ENCODE measurements around the gene VSTM2A.
A peak's percentile ranks its signal among the peaks of the same experiment; 100 is the strongest.
"Not testable (repeated sequence)": the region's sequence is repeated elsewhere in the genome, so short reads cannot be mapped to it uniquely, and the experiment has no call there.

The VSTM2A gene

GRCh38 chr7:54541669-54542625, at the start of gene VSTM2A:
TSS of gene VSTM2A (plus strand) at chr7:54542375. CDS start at chr7:54542731, 356 bp downstream.
- CTCF ChIA-PET, result no interaction called here
- no peak within 1 kb of the TSS for H3K4me3 Mint-ChIP-seq
- no peak within 1 kb of the TSS for H3K27ac Mint-ChIP-seq
- H3K9me3 Mint-ChIP-seq, result no peaks in the 10 kb centered on the region
- peaks cover 52% of the 10 kb centered on the region for H3K27me3 Mint-ChIP-seq
- H3K36me3 Mint-ChIP-seq, result no peaks in the 10 kb centered on the region
- DNase-seq, result no peak
- H3K4me1 Mint-ChIP-seq, result no peaks in the 10 kb centered on the region

- CTCF ChIA-PET, H3K36me3 Mint-ChIP-seq, DNase-seq, H3K4me1 Mint-ChIP-seq, H3K4me3 Mint-ChIP-seq, H3K27ac Mint-ChIP-seq, H3K27me3 Mint-ChIP-seq: not testable (repeated sequence)
- peaks cover 15% of the 10 kb centered on the region for H3K9me3 Mint-ChIP-seq
Measured at GRCh38 chr7:54504531-54504930, 37.6 kb upstream of the VSTM2A start.

- H3K27ac Mint-ChIP-seq, result no peak overlapping the region
- no peak overlapping the region for H3K4me3 Mint-ChIP-seq
- H3K9me3 Mint-ChIP-seq, result peaks cover 10% of the 10 kb centered on the region
- no peak for DNase-seq
- CTCF ChIA-PET, result no interaction called here
- H3K4me1 Mint-ChIP-seq, result no peaks in the 10 kb centered on the region
- H3K36me3 Mint-ChIP-seq, result no peaks in the 10 kb centered on the region
- H3K27me3 Mint-ChIP-seq, result no peaks in the 10 kb centered on the region
Measured at GRCh38 chr7:54529568-54529967, 12.6 kb upstream of the VSTM2A start.

- Mint-ChIP-seq H3K4me3 (no peak overlapping the region), H3K4me1 (no peaks in the 10 kb centered on the region), H3K36me3 (no peaks in the 10 kb centered on the region), H3K27me3 (peaks cover 17% of the 10 kb centered on the region), H3K9me3 (peaks cover 5% of the 10 kb centered on the region), H3K27ac (no peak overlapping the region)
- no peak for DNase-seq
- CTCF ChIA-PET, result no interaction called here
Measured at GRCh38 chr7:54538122-54538521, 4.1 kb upstream of the VSTM2A start.

GRCh38 chr7:54543051-54543488, 895 bp downstream of the VSTM2A start:
- H3K9me3 Mint-ChIP-seq, result no peaks in the 10 kb centered on the region
- CTCF ChIA-PET, result no interaction called here
- no peaks in the 10 kb centered on the region for H3K4me1 Mint-ChIP-seq
- no peak overlapping the region for H3K4me3 Mint-ChIP-seq
- no peak for DNase-seq
- H3K36me3 Mint-ChIP-seq, result no peaks in the 10 kb centered on the region
- peaks cover 53% of the 10 kb centered on the region for H3K27me3 Mint-ChIP-seq
- H3K27ac Mint-ChIP-seq, result no peak overlapping the region

GRCh38 chr7:54544149-54544526, 2.0 kb downstream of the VSTM2A start:
- Mint-ChIP-seq H3K4me3 (no peak overlapping the region), H3K27ac (no peak overlapping the region), H3K27me3 (peaks cover 53% of the 10 kb centered on the region), H3K36me3 (no peaks in the 10 kb centered on the region), H3K4me1 (no peaks in the 10 kb centered on the region), H3K9me3 (no peaks in the 10 kb centered on the region)
- CTCF ChIA-PET, result no interaction called here
- DNase-seq, result no peak

GRCh38 chr7:54544527-54545240, 2.5 kb downstream of the VSTM2A start:
- Mint-ChIP-seq H3K4me1 (no peaks in the 10 kb centered on the region), H3K4me3 (no peak overlapping the region), H3K27ac (no peak overlapping the region), H3K27me3 (peaks cover 53% of the 10 kb centered on the region), H3K9me3 (no peaks in the 10 kb centered on the region), H3K36me3 (no peaks in the 10 kb centered on the region)
- CTCF ChIA-PET, result no interaction called here
- no peak for DNase-seq

- no peak for DNase-seq
- no peaks in the 10 kb centered on the region for H3K4me1 Mint-ChIP-seq
- H3K27ac Mint-ChIP-seq, result no peak overlapping the region
- H3K36me3 Mint-ChIP-seq, result no peaks in the 10 kb centered on the region
- CTCF ChIA-PET, result no interaction called here
- H3K4me3 Mint-ChIP-seq, result no peak overlapping the region
- H3K27me3 Mint-ChIP-seq, result peaks cover 53% of the 10 kb centered on the region
- no peaks in the 10 kb centered on the region for H3K9me3 Mint-ChIP-seq
Measured at GRCh38 chr7:54545241-54545563, 3.0 kb downstream of the VSTM2A start.

- Mint-ChIP-seq H3K9me3 (no peaks in the 10 kb centered on the region), H3K27me3 (peaks cover 53% of the 10 kb centered on the region), H3K27ac (no peak overlapping the region), H3K4me3 (no peak overlapping the region), H3K36me3 (no peaks in the 10 kb centered on the region), H3K4me1 (no peaks in the 10 kb centered on the region)
- CTCF ChIA-PET, result no interaction called here
- DNase-seq, result no peak
Measured at GRCh38 chr7:54546081-54546985, 4.2 kb downstream of the VSTM2A start.

GRCh38 chr7:54546986-54547314, 4.8 kb downstream of the VSTM2A start:
- Mint-ChIP-seq H3K36me3 (no peaks in the 10 kb centered on the region), H3K27ac (no peak overlapping the region), H3K4me1 (no peaks in the 10 kb centered on the region), H3K4me3 (no peak overlapping the region), H3K9me3 (no peaks in the 10 kb centered on the region), H3K27me3 (peaks cover 48% of the 10 kb centered on the region)
- CTCF ChIA-PET, result no interaction called here
- DNase-seq, result no peak

GRCh38 chr7:54550471-54550870, 8.3 kb downstream of the VSTM2A start:
- Mint-ChIP-seq H3K9me3 (peaks cover 10% of the 10 kb centered on the region), H3K27ac (no peak overlapping the region), H3K36me3 (no peaks in the 10 kb centered on the region), H3K27me3 (peaks cover 14% of the 10 kb centered on the region), H3K4me3 (no peak overlapping the region), H3K4me1 (no peaks in the 10 kb centered on the region)
- no peak for DNase-seq
- CTCF ChIA-PET, result no interaction called here

GRCh38 chr7:54556121-54556520, 13.9 kb downstream of the VSTM2A start:
- H3K27me3 Mint-ChIP-seq, result no peaks in the 10 kb centered on the region
- no peaks in the 10 kb centered on the region for H3K4me1 Mint-ChIP-seq
- CTCF ChIA-PET, result no interaction called here
- no peaks in the 10 kb centered on the region for H3K36me3 Mint-ChIP-seq
- H3K27ac Mint-ChIP-seq, result peak overlapping the region; percentile 45
- no peak overlapping the region for H3K4me3 Mint-ChIP-seq
- no peak for DNase-seq
- peaks cover 10% of the 10 kb centered on the region for H3K9me3 Mint-ChIP-seq

GRCh38 chr7:54559401-54559800, 17.2 kb downstream of the VSTM2A start:
- CTCF ChIA-PET, result no interaction called here
- DNase-seq, result no peak
- no peak overlapping the region for H3K4me3 Mint-ChIP-seq

GRCh38 chr7:54560198-54560597, 18.0 kb downstream of the VSTM2A start:
- no peak for DNase-seq
- no peaks in the 10 kb centered on the region for H3K4me1 Mint-ChIP-seq
- H3K27ac Mint-ChIP-seq, result no peak overlapping the region
- CTCF ChIA-PET, result no interaction called here
- H3K27me3 Mint-ChIP-seq, result no peaks in the 10 kb centered on the region
- H3K9me3 Mint-ChIP-seq, result peaks cover 2% of the 10 kb centered on the region
- H3K4me3 Mint-ChIP-seq, result no peak overlapping the region
- no peaks in the 10 kb centered on the region for H3K36me3 Mint-ChIP-seq

More at GRCh38 chr7:54559401-54559800, 17.2 kb downstream of the VSTM2A start:
- Mint-ChIP-seq H3K9me3 (peaks cover 4% of the 10 kb centered on the region), H3K27ac (no peak overlapping the region), H3K27me3 (no peaks in the 10 kb centered on the region), H3K4me1 (no peaks in the 10 kb centered on the region), H3K36me3 (no peaks in the 10 kb centered on the region)

Measured in activated naive CD4-positive, alpha-beta T cell treated with anti-CD3 and anti-CD28 coated beads, Interleukin-2, amount 10 ng/mL, durations not matched to agents 7 days and 5 days (primary cell).